A673 (cell line): ENCODE data around the gene USF3. TPM values are rescaled to one million over a fixed set of nuclear protein-coding genes. Genes with fewer than 3 reads are reported as not detected.

ENCODE experiments used
- BruUV-seq: library from RNA; stranded (reverse); fragments of 400-500 nt; replicated peaks from 2 replicates; lab custom pipeline; 2021; lab: Mats Ljungman, UMichigan
- CTCF ChIA-PET: fragments of 300-600 bp; sonication (Branson Sonifier 250); formaldehyde crosslinking; loops from one replicate; lab custom pipeline; 2022; ENCODE audit warnings: antibody characterized with exemption; lab: Charles Lee
- POLR2A ChIA-PET: fragments of 300-600 bp; sonication (Branson Sonifier 250); formaldehyde crosslinking; loops from one replicate; lab custom pipeline; 2022; ENCODE audit warnings: antibody characterized with exemption; ENCODE audit not compliant: low non-redundant PET; lab: Charles Lee
- DNase-seq: peaks from one replicate; pipeline ENCODE4 v3.0.0-alpha.2; 2015; ENCODE audit warnings: low spot score
- H3K27ac ChIP-seq: fragments of 200-600 bp; sonication (generic); 2 replicates; pipeline ENCODE4 v1.5.1; 2016; ENCODE audit warnings: mixed run types, low read depth, mild to moderate bottlenecking, mixed read lengths, antibody characterized with exemption, low read length; ENCODE audit not compliant: poor library complexity, severe bottlenecking
- H3K27me3 ChIP-seq: fragments of 200-600 bp; sonication (generic); replicated peaks from 2 replicates; pipeline ENCODE4 v1.6.1; 2017; ENCODE audit warnings: mixed run types, low read depth, mild to moderate bottlenecking, mixed read lengths, antibody characterized with exemption, low read length; ENCODE audit not compliant: insufficient read depth, poor library complexity
- H3K36me3 ChIP-seq: fragments of 200-600 bp; sonication (generic); 2 replicates; pipeline ENCODE4 v1.6.1; 2016; ENCODE audit warnings: mixed run types, mild to moderate bottlenecking, mixed read lengths, antibody characterized with exemption, low read length; ENCODE audit not compliant: insufficient read depth, poor library complexity, severe bottlenecking
- H3K4me1 ChIP-seq: fragments of 200-600 bp; sonication (generic); 2 replicates; pipeline ENCODE4 v1.6.1; 2017; ENCODE audit warnings: mixed run types, mild to moderate bottlenecking, mixed read lengths, antibody characterized with exemption, low read length; ENCODE audit not compliant: insufficient read depth, poor library complexity, severe bottlenecking
- H3K4me3 ChIP-seq: fragments of 200-600 bp; sonication (generic); 2 replicates; pipeline ENCODE4 v1.5.1; 2016; ENCODE audit warnings: low read depth, mixed run types, mild to moderate bottlenecking, mixed read lengths, low read length; ENCODE audit not compliant: poor library complexity, severe bottlenecking
- H3K9me3 ChIP-seq: fragments of 200-600 bp; sonication (generic); 2 replicates; pipeline ENCODE4 v1.6.1; 2016; ENCODE audit warnings: mixed run types, low read depth, mild to moderate bottlenecking, mixed read lengths, antibody characterized with exemption, low read length; ENCODE audit not compliant: poor library complexity, severe bottlenecking
- EZH2 ChIP-seq: fragments of 200-600 bp; sonication (generic); IDR thresholded peaks from 2 replicates; pipeline ENCODE4 v1.6.1; 2017; ENCODE audit warnings: borderline replicate concordance, low read depth, mild to moderate bottlenecking, mixed read lengths, antibody characterized with exemption, low read length; ENCODE audit not compliant: poor library complexity, severe bottlenecking
- intact Hi-C: fragments of 100-400 bp; cut with micrococcal nuclease; formaldehyde crosslinking; loops from one replicate; pipeline ENCODE4 v1.10.0; 2022; ENCODE audit not compliant: unreplicated experiment
- total RNA-seq: library from RNA; stranded (reverse); gene quantifications from 2 replicates; pipeline ENCODE4 v1.2.3, GENCODE V29; 2021
- TF ChIP-seq, protein P1 (sequence below): fragments of 300-800, 200-600 bp; sonication (generic); conservative IDR thresholded peaks from 2 replicates; pipeline ENCODE4 v1.5.1; 2017; ENCODE audit warnings: low read depth, mild to moderate bottlenecking, antibody characterized with exemption, low read length, moderate library complexity, mixed read lengths

USF3 gene
- total RNA-seq, 1 experiment from 2014 or later = 9.7 TPM

DNA sequence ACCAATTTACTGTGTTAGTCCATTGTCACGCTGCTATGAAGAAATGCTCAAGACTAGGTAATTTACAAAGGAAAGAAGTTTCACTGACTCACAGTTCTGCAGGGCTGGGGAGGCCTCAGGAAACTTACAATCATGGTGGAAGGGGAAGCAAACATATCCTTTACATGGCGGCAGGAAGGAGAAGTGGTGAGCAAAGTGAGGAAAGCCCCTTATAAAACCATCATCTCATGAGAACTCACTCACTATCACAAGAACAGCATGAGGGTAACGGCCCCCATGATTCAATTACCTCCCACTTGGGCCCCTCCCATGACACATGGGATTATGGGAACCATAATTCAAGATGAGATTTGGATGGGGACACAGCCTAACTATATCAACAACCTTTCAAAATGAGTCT lies 20.2 kb downstream of the USF3 start:
- intact Hi-C loops = no loop called here
- ChIA-PET POLR2A (no interaction called here), CTCF (no interaction called here)
- no peak for DNase-seq
- H3K4me1 ChIP-seq = no peaks in the 10 kb centered on the region
- no peaks in the 10 kb centered on the region for H3K27me3 ChIP-seq
- no peaks in the 10 kb centered on the region for H3K9me3 ChIP-seq
- H3K27ac ChIP-seq = no peak overlapping the region
- no peaks in the 10 kb centered on the region for H3K36me3 ChIP-seq
- TF ChIP-seq EZH2 = no peak
- TF ChIP-seq, protein P1, sequence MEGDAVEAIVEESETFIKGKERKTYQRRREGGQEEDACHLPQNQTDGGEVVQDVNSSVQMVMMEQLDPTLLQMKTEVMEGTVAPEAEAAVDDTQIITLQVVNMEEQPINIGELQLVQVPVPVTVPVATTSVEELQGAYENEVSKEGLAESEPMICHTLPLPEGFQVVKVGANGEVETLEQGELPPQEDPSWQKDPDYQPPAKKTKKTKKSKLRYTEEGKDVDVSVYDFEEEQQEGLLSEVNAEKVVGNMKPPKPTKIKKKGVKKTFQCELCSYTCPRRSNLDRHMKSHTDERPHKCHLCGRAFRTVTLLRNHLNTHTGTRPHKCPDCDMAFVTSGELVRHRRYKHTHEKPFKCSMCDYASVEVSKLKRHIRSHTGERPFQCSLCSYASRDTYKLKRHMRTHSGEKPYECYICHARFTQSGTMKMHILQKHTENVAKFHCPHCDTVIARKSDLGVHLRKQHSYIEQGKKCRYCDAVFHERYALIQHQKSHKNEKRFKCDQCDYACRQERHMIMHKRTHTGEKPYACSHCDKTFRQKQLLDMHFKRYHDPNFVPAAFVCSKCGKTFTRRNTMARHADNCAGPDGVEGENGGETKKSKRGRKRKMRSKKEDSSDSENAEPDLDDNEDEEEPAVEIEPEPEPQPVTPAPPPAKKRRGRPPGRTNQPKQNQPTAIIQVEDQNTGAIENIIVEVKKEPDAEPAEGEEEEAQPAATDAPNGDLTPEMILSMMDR = no peak
- no TSS peak for BruUV-seq
- no peak overlapping the region for H3K4me3 ChIP-seq

- intact Hi-C loops = no loop called here
- Histone ChIP-seq H3K27ac (no peak overlapping the region), H3K27me3 (no peaks in the 10 kb centered on the region), H3K9me3 (no peaks in the 10 kb centered on the region), H3K4me1 (peaks cover under 1% of the 10 kb centered on the region), H3K36me3 (no peaks in the 10 kb centered on the region), H3K4me3 (no peak overlapping the region)
- BruUV-seq = no TSS peak
- no peak for DNase-seq
- POLR2A ChIA-PET = no interaction called here
- no peak for TF ChIP-seq EZH2
- TF ChIP-seq, protein P1 = no peak
- CTCF ChIA-PET = no interaction called here
Observed at GRCh38 chr3:113673593-113673992, 22.8 kb downstream of the USF3 start.

GRCh38 chr3:113668015-113668414 lies 28.4 kb downstream of the USF3 start:
- Histone ChIP-seq H3K27me3 (no peaks in the 10 kb centered on the region), H3K4me1 (peaks cover 10% of the 10 kb centered on the region), H3K27ac (no peak overlapping the region), H3K9me3 (no peaks in the 10 kb centered on the region), H3K36me3 (no peaks in the 10 kb centered on the region), H3K4me3 (no peak overlapping the region)
- DNase-seq = peak; percentile 59
- intact Hi-C loops = no loop called here
- POLR2A ChIA-PET = no interaction called here
- no peak for TF ChIP-seq EZH2
- TF ChIP-seq, protein P1 = no peak
- BruUV-seq = no TSS peak
- CTCF ChIA-PET = interaction anchor here (0.5 kb wide), 1 partner anchor 86 kb away, joined by 6 read pairs; no protein-coding TSS in a partner anchor
